K562 (cell line): Measurements from ENCODE around the gene CFAP73. TPM values are rescaled to one million over a fixed set of nuclear protein-coding genes. Genes with fewer than 3 reads are reported as not detected.

ENCODE experiments used
- ATAC-seq: fragments of 200-7000 bp; cut with Tn5 transposase; 3 replicates; pipeline ENCODE4 v1.9.1; 2020; ENCODE audit warnings: moderate library complexity
- BruUV-seq: library from RNA; stranded (reverse); fragments of 400-500 nt; replicated peaks from 2 replicates; lab custom pipeline; 2021; lab: Mats Ljungman, UMichigan
- CTCF ChIA-PET: fragments of 300-600 bp; formaldehyde crosslinking; extraction: SDS; loops from one replicate; lab custom pipeline; 2021; ENCODE audit warnings: low intra/inter-chr PET ratio; lab: Yijun Ruan, JAX
- POLR2A ChIA-PET: fragments of 300-600, 350-650 bp; sonication (Branson Sonifier 250); formaldehyde crosslinking; extraction: SDS; loops from one replicate; lab custom pipeline; 2021; ENCODE audit warnings: antibody characterized with exemption, inconsistent platforms; lab: Yijun Ruan, JAX
- DNase-seq, 4 experiments: peaks; one replicate each; pipeline versions ENCODE4 v3.0.0 to v3.0.0-alpha.2; 2011 to 2018; ENCODE audit warnings: low spot score in 3 of 4, mixed read lengths in 3 of 4; ENCODE audit errors: extremely low read depth in 1 of 4
- FAIRE-seq: peaks from 2 replicates; lab custom pipeline; 2011; peaks lifted over from hg19 to GRCh38; lab: Jason Lieb, UNC
- H2AFZ ChIP-seq: 2 replicates; pipeline ENCODE4 v1.6.0; 2011; ENCODE audit warnings: low read depth, low read length, control low read depth, inconsistent platforms
- H3K27ac ChIP-seq: fragments of 200-600 bp; 3 replicates; pipeline ENCODE4 v1.8.0; 2011; ENCODE audit warnings: low read depth, mild to moderate bottlenecking, control low read depth, inconsistent platforms, low read length, moderate library complexity, mixed read lengths; ENCODE audit errors: extremely low read depth
- H3K27me3 ChIP-seq, 2 experiments: fragments of 300-600 bp in 1 of 2; 2 replicates in 1 of 2; 3 replicates in 1 of 2; pipeline versions ENCODE4 v1.6.0 to v1.8.0; 2011; ENCODE audit warnings: inconsistent platforms in 2 of 2, low read length in 2 of 2, mild to moderate bottlenecking in 1 of 2, mixed read lengths in 1 of 2, moderate library complexity in 1 of 2; ENCODE audit not compliant: control insufficient read depth in 2 of 2, insufficient read depth in 2 of 2
- H3K36me3 ChIP-seq: fragments of 300-600 bp; 3 replicates; pipeline ENCODE4 v1.8.0; 2011; ENCODE audit warnings: mild to moderate bottlenecking, low read length, inconsistent platforms; ENCODE audit not compliant: control insufficient read depth, insufficient read depth
- H3K4me1 ChIP-seq, 2 experiments: fragments of 200-600 bp in 1 of 2; replicated peaks in 1 of 2; 2 replicates in 1 of 2; 3 replicates in 1 of 2; pipeline versions ENCODE4 v1.5.1 to v1.8.0; 2011; ENCODE audit warnings: inconsistent platforms in 2 of 2, low read length in 2 of 2, mild to moderate bottlenecking in 1 of 2, mixed read lengths in 1 of 2, moderate library complexity in 1 of 2; ENCODE audit not compliant: control insufficient read depth in 2 of 2, insufficient read depth in 2 of 2
- H3K4me2 ChIP-seq: 2 replicates; pipeline ENCODE4 v1.6.1; 2011; ENCODE audit warnings: low read length, control low read depth, inconsistent platforms, mixed read lengths; ENCODE audit not compliant: insufficient read depth
- H3K4me3 ChIP-seq: fragments of 200-600 bp; sonication (generic), shearing (Covaris generic); 2 replicates; pipeline ENCODE4 v1.5.1; 2016; ENCODE audit warnings: control low read depth, inconsistent platforms
- H3K79me2 ChIP-seq: fragments of 200-600 bp; 3 replicates; pipeline ENCODE4 v1.8.0; 2011; ENCODE audit warnings: low read length, inconsistent platforms; ENCODE audit not compliant: control insufficient read depth, insufficient read depth
- H3K9ac ChIP-seq, 2 experiments: 2 replicates each; pipeline versions ENCODE4 v1.6.0 to v1.6.1; 2011; ENCODE audit warnings: low read depth in 2 of 2, low read length in 2 of 2, control low read depth in 1 of 2, inconsistent platforms in 1 of 2, mild to moderate bottlenecking in 1 of 2, mixed read lengths in 1 of 2; ENCODE audit not compliant: insufficient read depth in 1 of 2
- H3K9me1 ChIP-seq: one replicate; pipeline ENCODE4 v1.6.0; 2011; ENCODE audit warnings: inconsistent platforms, mild to moderate bottlenecking, low read length, moderate library complexity; ENCODE audit not compliant: control insufficient read depth, insufficient read depth
- H3K9me3 ChIP-seq: replicated peaks from 2 replicates; pipeline ENCODE4 v1.5.1; 2011; ENCODE audit warnings: low read depth, low read length, inconsistent platforms; ENCODE audit not compliant: control insufficient read depth, insufficient read depth
- H4K20me1 ChIP-seq: replicated peaks from 2 replicates; pipeline ENCODE4 v1.6.1; 2011; ENCODE audit warnings: low read length, inconsistent platforms, mixed read lengths; ENCODE audit not compliant: control insufficient read depth, insufficient read depth
- BCOR ChIP-seq: fragments of 450-650 bp; IDR thresholded peaks from 2 replicates; pipeline ENCODE4 v1.6.1; 2016
- CBFB ChIP-seq: sonication (generic); formaldehyde crosslinking; IDR thresholded peaks from 2 replicates; pipeline ENCODE4 v1.4.0; 2020; ENCODE audit warnings: mild to moderate bottlenecking, missing genetic modification reagents
- CBX2 ChIP-seq: fragments of 200-600 bp; sonication (generic); IDR thresholded peaks from one replicate; pipeline ENCODE4 v1.6.1; 2012; ENCODE audit warnings: mild to moderate bottlenecking, low read length, inconsistent platforms; ENCODE audit not compliant: insufficient read depth, poor library complexity, severe bottlenecking
- EZH2 ChIP-seq: IDR thresholded peaks from 2 replicates; pipeline ENCODE4 v1.6.1; 2012; ENCODE audit warnings: low read depth, mild to moderate bottlenecking, inconsistent platforms, low read length, borderline replicate concordance
- ZFP36 ChIP-seq: fragments of 150-350 bp; IDR thresholded peaks from 2 replicates; pipeline ENCODE4 v1.6.1; 2018; ENCODE audit warnings: low read length, low read depth; ENCODE audit not compliant: partially characterized antibody
- ZNF280A ChIP-seq: fragments of 450-650 bp; IDR thresholded peaks from 2 replicates; pipeline ENCODE4 v1.6.1; 2018; ENCODE audit warnings: mild to moderate bottlenecking, low read depth; ENCODE audit not compliant: partially characterized antibody
- WGBS: fragments of 100-300 bp; shearing (Covaris generic); methylation state at CpG from one replicate; pipeline ENCODE4 v1.1.6; 2016; ENCODE audit warnings: low coverage, mixed read lengths; ENCODE audit not compliant: insufficient coverage; ENCODE audit errors: missing lambda C conversion rate; 5-methylcytosine and 5-hydroxymethylcytosine counted together
- in situ Hi-C: fragments of 300-500 bp; cut with MboI; formaldehyde crosslinking; loops from 4 replicates; pipeline ENCODE4 v1.15.0; 2018; ENCODE audit warnings: inconsistent platforms, mixed read lengths
- intact Hi-C: fragments of 100-400 bp; cut with micrococcal nuclease; formaldehyde crosslinking; loops from 2 replicates; pipeline ENCODE4 v1.14.2; 2022
- polyA plus RNA-seq, 8 experiments: library from polyadenylated mRNA; depleted of rRNA in 4 of 8; stranded (reverse) in 5 of 8; unstranded in 3 of 8; fragments of >200 nt; fragmentation: Nextera tagmentation in 2 of 8; fragmentation: Illumina TruSeq in 1 of 8; extraction: Ambion mirVana in 2 of 8; extraction: Trizol in 1 of 8; gene quantifications; 2 replicates each; pipeline versions ENCODE4 v1.2.1 to v1.2.3, GENCODE V29; 2011 to 2014; ENCODE audit warnings: inconsistent platforms in 1 of 8, missing spikeins in 1 of 8
- total RNA-seq, 7 experiments: library from RNA; depleted of rRNA in 6 of 7; stranded (reverse); fragments of >200 nt in 6 of 7; fragmentation: Illumina TruSeq in 2 of 7; extraction: Trizol in 2 of 7; gene quantifications; 2 replicates each; pipeline versions ENCODE4 v1.2.1 to v1.2.3, GENCODE V29; 2011 to 2021; ENCODE audit warnings: low replicate concordance in 1 of 7

The CFAP73 gene
- total and polyA plus RNA-seq, 9 of the 15 experiments (the other 6 are each of a cell fraction or from before 2014, with no cell fraction given) = not detected

- H3K36me3 ChIP-seq = no peaks in the 10 kb centered on the region
- in situ Hi-C loops = no loop called here
- peaks cover 0 to 14% of the 10 kb centered on the region in 2 experiments; a peak in 3 of 5 replicates for H3K4me1 ChIP-seq
- peaks cover 3 to 32% of the 10 kb centered on the region in 2 experiments; a peak in 3 of 5 replicates for H3K27me3 ChIP-seq
- no peak for DNase-seq
- no peaks in the 10 kb centered on the region for H3K79me2 ChIP-seq
- TF ChIP-seq CBX2 = no peak
- TF ChIP-seq ZNF280A = no peak
- no peak for TF ChIP-seq EZH2
- TF ChIP-seq, all 486 proteins: peak for 0
- H3K27ac ChIP-seq = no peak overlapping the region
- H3K9ac ChIP-seq = no peak overlapping the region
- ChIA-PET CTCF (no interaction called here), POLR2A (interaction anchor here (0.6 kb wide), 1 partner anchor 13 kb away, joined by 4 read pairs; no protein-coding TSS in a partner anchor)
- H3K9me3 ChIP-seq = no peaks in the 10 kb centered on the region
- peaks cover 6% of the 10 kb centered on the region; the same call in 1 of the 2 replicates for H4K20me1 ChIP-seq
- BruUV-seq = no TSS peak
- FAIRE-seq (no peak), ATAC-seq (no peak)
- H3K4me3 ChIP-seq = no peak overlapping the region
- no peak overlapping the region for H3K4me2 ChIP-seq
- H2AFZ ChIP-seq = no peak overlapping the region
- intact Hi-C loops = no loop called here
- H3K9me1 ChIP-seq = no peaks in the 10 kb centered on the region
- WGBS = 1% methylated on average over 10 of the region's 10 CpGs
These were observed 47.8 kb upstream of the CFAP73 start for GRCh38 chr12:113101751-113102150.

- CTCF ChIA-PET = no interaction called here
- no TSS peak for BruUV-seq
- Histone ChIP-seq H3K79me2 (no peaks in the 10 kb centered on the region), H3K9me3 (no peaks in the 10 kb centered on the region), H3K4me2 (no peak overlapping the region), H3K27me3 (peaks cover 3 to 28% of the 10 kb centered on the region in 2 experiments; a peak in 3 of 5 replicates), H2AFZ (no peak overlapping the region), H3K9ac (no peak overlapping the region), H3K36me3 (no peaks in the 10 kb centered on the region), H3K4me1 (peaks cover 0 to 12% of the 10 kb centered on the region in 2 experiments; a peak in 3 of 5 replicates), H4K20me1 (peaks cover 5% of the 10 kb centered on the region; the same call in 1 of the 2 replicates), H3K9me1 (no peaks in the 10 kb centered on the region), H3K4me3 (no peak overlapping the region), H3K27ac (no peak overlapping the region)
- TF ChIP-seq CBFB (CRISPR knock-in tag) = no peak
- 0 out of 2 replicates have a peak, but pooled peaks have one; percentile 45 for TF ChIP-seq BCOR
- TF ChIP-seq ZFP36 = peak; percentile 91
- POLR2A ChIA-PET = no interaction called here
- 0% methylated on average over 5 of the region's 5 CpGs for WGBS
- in situ Hi-C loops = no loop called here
- intact Hi-C loops = no loop called here
- no peak for ATAC-seq
- FAIRE-seq = no peak
- DNase-seq = no peak
These were observed 46.7 kb upstream of the CFAP73 start for GRCh38 chr12:113102811-113103210.
